HepG2 (cell line): ENCODE data around the gene NEMF. TPM values are rescaled to one million over a fixed set of nuclear protein-coding genes. Genes with fewer than 3 reads are reported as not detected.
A peak's percentile ranks its signal among the peaks of the same experiment; 100 is the strongest.

ENCODE experiments used
- HNRNPUL1 ChIP-seq: fragments of 200-400 bp; formaldehyde crosslinking; IDR thresholded peaks from 2 replicates; pipeline ENCODE4 v1.6.1; 2017; ENCODE audit warnings: low read depth, mild to moderate bottlenecking, low read length, moderate library complexity
- KAT7 ChIP-seq: IDR thresholded peaks from 2 replicates; pipeline ENCODE4 v1.6.1; 2018; ENCODE audit warnings: borderline replicate concordance, missing compliant biosample characterization
- KLF11 ChIP-seq: IDR thresholded peaks from 2 replicates; pipeline ENCODE4 v1.6.1; 2016; ENCODE audit warnings: missing compliant biosample characterization
- KLF16 ChIP-seq, 2 experiments: sonication (generic) in 1 of 2; formaldehyde crosslinking in 1 of 2; IDR thresholded peaks; 2 replicates each; pipeline versions ENCODE4 v1.6.1 to v1.8.0; 2016 to 2023; ENCODE audit warnings: missing genetic modification reagents in 2 of 2, missing compliant biosample characterization in 1 of 2
- MAZ ChIP-seq, 2 experiments: sonication (generic) in 1 of 2; formaldehyde crosslinking in 1 of 2; IDR thresholded peaks; 2 replicates each; pipeline versions ENCODE4 v1.5.0 to v1.6.1; 2012 to 2020; ENCODE audit warnings: low read depth in 2 of 2, mild to moderate bottlenecking in 2 of 2, borderline replicate concordance in 1 of 2, improper control_type of control experiment in 1 of 2, low read length in 1 of 2, missing genetic modification reagents in 1 of 2, moderate library complexity in 1 of 2
- MXI1 ChIP-seq: IDR thresholded peaks from 3 replicates; pipeline ENCODE4 v1.6.1; 2012; ENCODE audit warnings: low read depth, low read length, inconsistent platforms, borderline replicate concordance
- NKX3-1 ChIP-seq: sonication (generic); formaldehyde crosslinking; IDR thresholded peaks from 2 replicates; pipeline ENCODE4 v1.5.0; 2020; ENCODE audit warnings: missing genetic modification reagents
- PITX1 ChIP-seq: sonication (generic); formaldehyde crosslinking; IDR thresholded peaks from 2 replicates; pipeline ENCODE4 v1.5.1; 2020; ENCODE audit warnings: mild to moderate bottlenecking, missing genetic modification reagents
- REPIN1 ChIP-seq: sonication (generic); formaldehyde crosslinking; IDR thresholded peaks from 2 replicates; pipeline ENCODE4 v1.8.0; 2022; ENCODE audit warnings: missing genetic modification reagents, low read depth, mild to moderate bottlenecking, borderline replicate concordance
- SATB2 ChIP-seq: sonication (generic); formaldehyde crosslinking; IDR thresholded peaks from 2 replicates; pipeline ENCODE4 v1.5.0; 2020; ENCODE audit warnings: missing genetic modification reagents
- ZBTB7A ChIP-seq: sonication (generic); formaldehyde crosslinking; IDR thresholded peaks from 2 replicates; pipeline ENCODE4 v1.8.0; 2022; ENCODE audit warnings: mild to moderate bottlenecking, missing genetic modification reagents
- ZFP82 ChIP-seq: sonication (generic); formaldehyde crosslinking; IDR thresholded peaks from 2 replicates; pipeline ENCODE4 v1.5.1; 2020; ENCODE audit warnings: mild to moderate bottlenecking, missing genetic modification reagents, borderline replicate concordance
- ZNF430 ChIP-seq: sonication (generic); formaldehyde crosslinking; IDR thresholded peaks from 2 replicates; pipeline ENCODE4 v1.9.0; 2021; ENCODE audit warnings: mild to moderate bottlenecking, missing genetic modification reagents
- ZNF510 ChIP-seq: sonication (generic); formaldehyde crosslinking; IDR thresholded peaks from 2 replicates; pipeline ENCODE4 v1.4.0; 2020; ENCODE audit warnings: low read depth, mild to moderate bottlenecking, missing genetic modification reagents
- ZNF598 ChIP-seq: sonication (generic); formaldehyde crosslinking; IDR thresholded peaks from 2 replicates; pipeline ENCODE4 v1.5.1; 2020; ENCODE audit warnings: mild to moderate bottlenecking, missing genetic modification reagents, borderline replicate concordance
- ZNF879 ChIP-seq: sonication (generic); formaldehyde crosslinking; IDR thresholded peaks from 2 replicates; pipeline ENCODE4 v1.8.1; 2023; ENCODE audit warnings: missing genetic modification reagents
- ZNF883 ChIP-seq: sonication (generic); formaldehyde crosslinking; IDR thresholded peaks from 2 replicates; pipeline ENCODE4 v1.5.1; 2020; ENCODE audit warnings: mild to moderate bottlenecking, missing genetic modification reagents; ENCODE audit errors: not compliant biosample characterization
- polyA plus RNA-seq, 8 experiments: library from polyadenylated mRNA; depleted of rRNA in 3 of 8; stranded (reverse) in 7 of 8; unstranded in 1 of 8; fragments of >200 nt; fragmentation: Illumina TruSeq in 4 of 8; extraction: Trizol in 4 of 8; gene quantifications; 2 replicates each; pipeline versions ENCODE4 v1.2.1 to v1.2.3, GENCODE V29; 2011 to 2016; ENCODE audit warnings: low read depth in 4 of 8, missing spikeins in 1 of 8, mixed read lengths in 1 of 8; ENCODE audit not compliant: insufficient read depth in 1 of 8
- total RNA-seq, 5 experiments: library from RNA; depleted of rRNA; stranded (reverse); fragments of >200 nt; fragmentation: Illumina TruSeq; extraction: Trizol; gene quantifications; 2 replicates each; pipeline ENCODE4 v1.2.3, GENCODE V29; 2016; ENCODE audit warnings: low read depth in 1 of 5
- TF ChIP-seq, protein P1 (sequence below): sonication (generic); formaldehyde crosslinking; IDR thresholded peaks from 2 replicates; pipeline ENCODE4 v1.5.1; 2020; ENCODE audit warnings: missing genetic modification reagents, mild to moderate bottlenecking, borderline replicate concordance
- TF ChIP-seq, protein P2 (sequence below): sonication (generic); formaldehyde crosslinking; IDR thresholded peaks from 2 replicates; pipeline ENCODE4 v1.5.1; 2020; ENCODE audit warnings: missing genetic modification reagents, mild to moderate bottlenecking, borderline replicate concordance
- TF ChIP-seq, protein P3 (sequence below): IDR thresholded peaks from 2 replicates; pipeline ENCODE4 v1.6.1; 2016; ENCODE audit warnings: low read depth, missing genetic modification reagents, missing compliant biosample characterization

Gene NEMF
- total and polyA plus RNA-seq, 2 of the 13 experiments (the other 11 are each of a cell fraction or from before 2014, with no cell fraction given) = 21.3 to 57.9 TPM

DNA sequence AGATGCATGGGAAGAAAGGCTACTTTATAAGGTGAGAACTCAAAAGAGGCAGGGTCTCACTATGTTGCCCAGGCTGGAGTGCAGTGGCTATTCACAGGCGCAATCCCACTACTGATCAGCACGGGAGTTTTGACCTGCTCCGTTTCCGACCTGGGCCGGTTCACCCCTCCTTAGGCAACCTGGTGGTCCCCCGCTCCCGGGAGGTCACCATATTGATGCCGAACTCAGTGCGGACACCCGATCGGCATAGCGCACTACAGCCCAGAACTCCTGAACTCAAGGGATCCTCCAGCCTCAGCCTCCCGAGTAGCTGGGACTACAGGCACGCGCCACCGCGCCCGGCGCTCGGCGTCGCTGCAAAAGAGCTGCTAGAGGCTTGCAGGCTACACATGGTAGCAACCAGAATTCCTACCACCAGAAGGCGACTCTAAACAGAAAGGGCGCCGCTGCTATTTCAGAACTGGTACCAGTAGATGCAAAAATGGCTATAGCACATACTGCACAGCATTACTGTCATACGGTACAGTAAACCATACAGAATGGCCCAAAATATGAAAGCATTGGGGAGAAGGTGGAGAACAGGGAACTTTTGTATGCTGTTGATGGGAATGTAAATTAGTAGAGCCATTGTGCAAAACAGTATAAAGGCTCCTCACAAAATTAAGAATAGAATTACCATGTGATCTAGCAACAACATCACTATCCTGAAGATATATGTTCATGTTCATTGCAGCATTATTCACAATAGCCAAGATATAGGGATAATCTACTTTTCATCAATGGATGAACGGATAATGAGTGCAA, 1.2 kb upstream of the NEMF start (continued):
- TF ChIP-seq ZFP82 (CRISPR knock-in tag) (no peak), REPIN1 (CRISPR knock-in tag) (peak; percentile 68; the same call in 1 of the 2 replicates), HNRNPUL1 (no peak), ZNF430 (CRISPR knock-in tag) (peak; percentile 50; the same call in 1 of the 2 replicates), ZNF883 (CRISPR knock-in tag) (no peak), ZNF598 (no peak), SATB2 (no peak), KLF16 (CRISPR knock-in tag; IDR thresholded peaks at IDR 0.05) (peak in 1 of 2 experiments; percentile 75; a peak in 1 of 4 replicates), NKX3-1 (CRISPR knock-in tag) (0 out of 2 replicates have a peak, but pooled peaks have one; percentile 35), ZBTB7A (no peak), PITX1 (CRISPR knock-in tag) (no peak), ZNF879 (no peak), ZNF510 (CRISPR knock-in tag) (no peak), KAT7 (CRISPR knock-in tag) (no peak), KLF11 (no peak), MXI1 (peak; percentile 55; the same call in 1 of the 3 replicates), MAZ (IDR thresholded peaks at IDR 0.05; ENCODE audit: borderline replicate concordance, low read depth, low read length) (no peak), MAZ (CRISPR knock-in tag; IDR thresholded peaks at IDR 0.05; ENCODE audit: low read depth) (peak; percentile 61; the same call in 1 of the 2 replicates)
- TF ChIP-seq, protein P1, sequence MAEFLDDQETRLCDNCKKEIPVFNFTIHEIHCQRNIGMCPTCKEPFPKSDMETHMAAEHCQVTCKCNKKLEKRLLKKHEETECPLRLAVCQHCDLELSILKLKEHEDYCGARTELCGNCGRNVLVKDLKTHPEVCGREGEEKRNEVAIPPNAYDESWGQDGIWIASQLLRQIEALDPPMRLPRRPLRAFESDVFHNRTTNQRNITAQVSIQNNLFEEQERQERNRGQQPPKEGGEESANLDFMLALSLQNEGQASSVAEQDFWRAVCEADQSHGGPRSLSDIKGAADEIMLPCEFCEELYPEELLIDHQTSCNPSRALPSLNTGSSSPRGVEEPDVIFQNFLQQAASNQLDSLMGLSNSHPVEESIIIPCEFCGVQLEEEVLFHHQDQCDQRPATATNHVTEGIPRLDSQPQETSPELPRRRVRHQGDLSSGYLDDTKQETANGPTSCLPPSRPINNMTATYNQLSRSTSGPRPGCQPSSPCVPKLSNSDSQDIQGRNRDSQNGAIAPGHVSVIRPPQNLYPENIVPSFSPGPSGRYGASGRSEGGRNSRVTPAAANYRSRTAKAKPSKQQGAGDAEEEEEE (CRISPR knock-in tag) = no peak
- TF ChIP-seq, protein P2, sequence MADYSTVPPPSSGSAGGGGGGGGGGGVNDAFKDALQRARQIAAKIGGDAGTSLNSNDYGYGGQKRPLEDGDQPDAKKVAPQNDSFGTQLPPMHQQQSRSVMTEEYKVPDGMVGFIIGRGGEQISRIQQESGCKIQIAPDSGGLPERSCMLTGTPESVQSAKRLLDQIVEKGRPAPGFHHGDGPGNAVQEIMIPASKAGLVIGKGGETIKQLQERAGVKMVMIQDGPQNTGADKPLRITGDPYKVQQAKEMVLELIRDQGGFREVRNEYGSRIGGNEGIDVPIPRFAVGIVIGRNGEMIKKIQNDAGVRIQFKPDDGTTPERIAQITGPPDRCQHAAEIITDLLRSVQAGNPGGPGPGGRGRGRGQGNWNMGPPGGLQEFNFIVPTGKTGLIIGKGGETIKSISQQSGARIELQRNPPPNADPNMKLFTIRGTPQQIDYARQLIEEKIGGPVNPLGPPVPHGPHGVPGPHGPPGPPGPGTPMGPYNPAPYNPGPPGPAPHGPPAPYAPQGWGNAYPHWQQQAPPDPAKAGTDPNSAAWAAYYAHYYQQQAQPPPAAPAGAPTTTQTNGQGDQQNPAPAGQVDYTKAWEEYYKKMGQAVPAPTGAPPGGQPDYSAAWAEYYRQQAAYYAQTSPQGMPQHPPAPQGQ (CRISPR knock-in tag) = no peak
- TF ChIP-seq, protein P3, sequence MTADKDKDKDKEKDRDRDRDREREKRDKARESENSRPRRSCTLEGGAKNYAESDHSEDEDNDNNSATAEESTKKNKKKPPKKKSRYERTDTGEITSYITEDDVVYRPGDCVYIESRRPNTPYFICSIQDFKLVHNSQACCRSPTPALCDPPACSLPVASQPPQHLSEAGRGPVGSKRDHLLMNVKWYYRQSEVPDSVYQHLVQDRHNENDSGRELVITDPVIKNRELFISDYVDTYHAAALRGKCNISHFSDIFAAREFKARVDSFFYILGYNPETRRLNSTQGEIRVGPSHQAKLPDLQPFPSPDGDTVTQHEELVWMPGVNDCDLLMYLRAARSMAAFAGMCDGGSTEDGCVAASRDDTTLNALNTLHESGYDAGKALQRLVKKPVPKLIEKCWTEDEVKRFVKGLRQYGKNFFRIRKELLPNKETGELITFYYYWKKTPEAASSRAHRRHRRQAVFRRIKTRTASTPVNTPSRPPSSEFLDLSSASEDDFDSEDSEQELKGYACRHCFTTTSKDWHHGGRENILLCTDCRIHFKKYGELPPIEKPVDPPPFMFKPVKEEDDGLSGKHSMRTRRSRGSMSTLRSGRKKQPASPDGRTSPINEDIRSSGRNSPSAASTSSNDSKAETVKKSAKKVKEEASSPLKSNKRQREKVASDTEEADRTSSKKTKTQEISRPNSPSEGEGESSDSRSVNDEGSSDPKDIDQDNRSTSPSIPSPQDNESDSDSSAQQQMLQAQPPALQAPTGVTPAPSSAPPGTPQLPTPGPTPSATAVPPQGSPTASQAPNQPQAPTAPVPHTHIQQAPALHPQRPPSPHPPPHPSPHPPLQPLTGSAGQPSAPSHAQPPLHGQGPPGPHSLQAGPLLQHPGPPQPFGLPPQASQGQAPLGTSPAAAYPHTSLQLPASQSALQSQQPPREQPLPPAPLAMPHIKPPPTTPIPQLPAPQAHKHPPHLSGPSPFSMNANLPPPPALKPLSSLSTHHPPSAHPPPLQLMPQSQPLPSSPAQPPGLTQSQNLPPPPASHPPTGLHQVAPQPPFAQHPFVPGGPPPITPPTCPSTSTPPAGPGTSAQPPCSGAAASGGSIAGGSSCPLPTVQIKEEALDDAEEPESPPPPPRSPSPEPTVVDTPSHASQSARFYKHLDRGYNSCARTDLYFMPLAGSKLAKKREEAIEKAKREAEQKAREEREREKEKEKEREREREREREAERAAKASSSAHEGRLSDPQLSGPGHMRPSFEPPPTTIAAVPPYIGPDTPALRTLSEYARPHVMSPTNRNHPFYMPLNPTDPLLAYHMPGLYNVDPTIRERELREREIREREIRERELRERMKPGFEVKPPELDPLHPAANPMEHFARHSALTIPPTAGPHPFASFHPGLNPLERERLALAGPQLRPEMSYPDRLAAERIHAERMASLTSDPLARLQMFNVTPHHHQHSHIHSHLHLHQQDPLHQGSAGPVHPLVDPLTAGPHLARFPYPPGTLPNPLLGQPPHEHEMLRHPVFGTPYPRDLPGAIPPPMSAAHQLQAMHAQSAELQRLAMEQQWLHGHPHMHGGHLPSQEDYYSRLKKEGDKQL (CRISPR knock-in tag) = no peak
